Lower leg skin (tissue), 3 donors: ENCODE results near the gene NDUFAF8.

ENCODE experiments used
- CTCF ChIP-seq, 3 donors: fragments of 450-650 bp; IDR thresholded peaks; one replicate each; pipeline ENCODE4 v1.5.1; 2016; ENCODE audit warnings: antibody characterized with exemption in 3 of 3, mild to moderate bottlenecking in 3 of 3, moderate library complexity in 2 of 3
- POLR2A ChIP-seq, 2 donors: fragments of 450-650 bp; IDR thresholded peaks; one replicate each; pipeline ENCODE4 v1.6.1; 2016 to 2017; ENCODE audit warnings: antibody characterized with exemption in 2 of 2, mild to moderate bottlenecking in 1 of 2, moderate library complexity in 1 of 2

GRCh38 chr17:81191116-81191515, 48.0 kb upstream of the NDUFAF8 start:
- TF ChIP-seq CTCF (IDR thresholded peaks at IDR 0.05) (no peak), POLR2A (IDR thresholded peaks at IDR 0.05) (no peak)
